GM12878 (cell line): ENCODE data around the gene PLAAT3. TPM values are rescaled to one million over a fixed set of nuclear protein-coding genes. Genes with fewer than 3 reads are reported as not detected.

Source experiments
- ATAC-seq: fragments of 200-7000 bp; cut with Tn5 transposase; 3 replicates; pipeline ENCODE4 v1.9.1; 2020; ENCODE audit warnings: mild to moderate bottlenecking, moderate library complexity
- BruUV-seq: library from RNA; stranded (reverse); fragments of 400-500 nt; replicated peaks from 2 replicates; lab custom pipeline; 2021; lab: Mats Ljungman, UMichigan
- CTCF ChIA-PET: fragments of 300-600 bp; sonication (Branson Sonifier 250); formaldehyde crosslinking; extraction: SDS; loops from one replicate; lab custom pipeline; 2021; ENCODE audit warnings: inconsistent platforms; lab: Yijun Ruan, JAX
- POLR2A ChIA-PET: fragments of 350-600 bp; formaldehyde crosslinking; extraction: SDS; loops from one replicate; lab custom pipeline; 2021; ENCODE audit warnings: inconsistent platforms; lab: Charles Lee
- RAD21 ChIA-PET: fragments of 300-600 bp; sonication (Branson Sonifier 250); formaldehyde crosslinking; loops from one replicate; lab custom pipeline; 2023; ENCODE audit warnings: antibody characterized with exemption; ENCODE audit not compliant: unreplicated experiment; lab: Charles Lee
- SMC1A ChIA-PET: fragments of 300-600 bp; sonication (Branson Sonifier 250); formaldehyde crosslinking; loops from one replicate; lab custom pipeline; 2023; ENCODE audit not compliant: unreplicated experiment, uncharacterized antibody; lab: Charles Lee
- DNase-seq: peaks from one replicate; pipeline ENCODE4 v3.0.0-alpha.2; 2011; ENCODE audit warnings: low read depth, low spot score
- FAIRE-seq: peaks from 3 replicates; lab custom pipeline; 2011; peaks lifted over from hg19 to GRCh38; lab: Jason Lieb, UNC
- H2AFZ ChIP-seq: 2 replicates; pipeline ENCODE4 v1.6.0; 2011; ENCODE audit warnings: low read depth, low read length, control low read depth; ENCODE audit not compliant: control insufficient read depth
- H3K27ac ChIP-seq: 2 replicates; pipeline ENCODE4 v1.5.1; 2011; ENCODE audit warnings: control low read depth; ENCODE audit not compliant: control insufficient read depth, insufficient read depth
- H3K27me3 ChIP-seq, 2 experiments: replicated peaks in 1 of 2; 2 replicates each; pipeline versions ENCODE4 v1.6.0 to v1.6.1; 2011; ENCODE audit warnings: low read length in 1 of 2; ENCODE audit not compliant: control insufficient read depth in 2 of 2, insufficient read depth in 2 of 2
- H3K36me3 ChIP-seq, 2 experiments: 2 replicates each; pipeline ENCODE4 v1.5.1; 2011; ENCODE audit warnings: low read length in 1 of 2; ENCODE audit not compliant: control insufficient read depth in 2 of 2, insufficient read depth in 2 of 2
- H3K4me1 ChIP-seq: 2 replicates; pipeline ENCODE4 v1.6.1; 2011; ENCODE audit warnings: mild to moderate bottlenecking, low read length, moderate library complexity, mixed read lengths; ENCODE audit not compliant: control insufficient read depth, insufficient read depth
- H3K4me2 ChIP-seq: 2 replicates; pipeline ENCODE4 v1.6.0; 2011; ENCODE audit warnings: control low read depth; ENCODE audit not compliant: control insufficient read depth, insufficient read depth
- H3K4me3 ChIP-seq: fragments of 200-600 bp; sonication (generic); 2 replicates; pipeline ENCODE4 v1.5.1; 2016
- H3K79me2 ChIP-seq: 2 replicates; pipeline ENCODE4 v1.6.0; 2011; ENCODE audit warnings: low read length; ENCODE audit not compliant: control insufficient read depth, insufficient read depth
- H3K9ac ChIP-seq: 2 replicates; pipeline ENCODE4 v1.8.0; 2011; ENCODE audit warnings: low read length, control low read depth, mixed read lengths; ENCODE audit not compliant: control insufficient read depth, insufficient read depth
- H3K9me3 ChIP-seq: replicated peaks from 3 replicates; pipeline ENCODE4 v1.5.1; 2011; ENCODE audit warnings: mild to moderate bottlenecking, low read length; ENCODE audit not compliant: control insufficient read depth, insufficient read depth
- H4K20me1 ChIP-seq: 2 replicates; pipeline ENCODE4 v1.6.0; 2011; ENCODE audit not compliant: control insufficient read depth, insufficient read depth
- BACH1 ChIP-seq: fragments of 450-650 bp; IDR thresholded peaks from 2 replicates; pipeline ENCODE4 v1.6.1; 2017; ENCODE audit warnings: mild to moderate bottlenecking, borderline replicate concordance
- BMI1 ChIP-seq: fragments of 450-650 bp; IDR thresholded peaks from 2 replicates; pipeline ENCODE4 v1.6.1; 2016; ENCODE audit warnings: mild to moderate bottlenecking, moderate library complexity, borderline replicate concordance
- CBFB ChIP-seq: IDR thresholded peaks from 2 replicates; pipeline ENCODE4 v1.6.1; 2016; ENCODE audit warnings: antibody characterized with exemption, low read depth
- CHD1 ChIP-seq: IDR thresholded peaks from 2 replicates; pipeline ENCODE4 v1.6.1; 2012; ENCODE audit warnings: low read depth, low read length, improper control_type of control experiment
- CHD2 ChIP-seq: IDR thresholded peaks from 2 replicates; pipeline ENCODE4 v1.6.1; 2011; ENCODE audit warnings: low read depth, low read length, improper control_type of control experiment, borderline replicate concordance
- EED ChIP-seq: sonication (generic); IDR thresholded peaks from 2 replicates; pipeline ENCODE4 v1.6.1; 2016; ENCODE audit warnings: antibody characterized with exemption, low read depth
- EGR1 ChIP-seq, 2 experiments: IDR thresholded peaks; 1 replicate in 1 of 2; 2 replicates in 1 of 2; pipeline ENCODE4 v1.6.1; 2011 to 2012; ENCODE audit warnings: low read depth in 2 of 2, low read length in 2 of 2, borderline replicate concordance in 1 of 2, mild to moderate bottlenecking in 1 of 2, moderate library complexity in 1 of 2
- HCFC1 ChIP-seq: fragments of 150-350 bp; IDR thresholded peaks from 2 replicates; pipeline ENCODE4 v1.6.1; 2014; ENCODE audit warnings: low read length
- HDAC6 ChIP-seq: fragments of 200-600 bp; sonication (generic); IDR thresholded peaks from one replicate; pipeline ENCODE4 v1.8.0; 2017; ENCODE audit warnings: antibody characterized with exemption; ENCODE audit not compliant: unreplicated experiment
- PAX8 ChIP-seq: fragments of 450-650 bp; IDR thresholded peaks from 2 replicates; pipeline ENCODE4 v1.6.1; 2017; ENCODE audit warnings: mild to moderate bottlenecking, moderate library complexity
- PBX3 ChIP-seq: IDR thresholded peaks from 2 replicates; pipeline ENCODE4 v1.6.1; 2011; ENCODE audit warnings: mild to moderate bottlenecking, low read depth, low read length, moderate library complexity; ENCODE audit not compliant: insufficient replicate concordance
- SIX5 ChIP-seq: IDR thresholded peaks from 2 replicates; pipeline ENCODE4 v1.6.1; 2011; ENCODE audit warnings: mild to moderate bottlenecking, low read depth, low read length, moderate library complexity; ENCODE audit not compliant: severe bottlenecking
- STAT1 ChIP-seq: fragments of 450-650 bp; conservative IDR thresholded peaks from 2 replicates; pipeline ENCODE4 v1.6.1; 2014; ENCODE audit warnings: antibody characterized with exemption, mild to moderate bottlenecking
- ZBTB40 ChIP-seq: fragments of 450-650 bp; IDR thresholded peaks from 2 replicates; pipeline ENCODE4 v1.6.1; 2016; ENCODE audit warnings: mild to moderate bottlenecking, moderate library complexity, borderline replicate concordance
- WGBS: methylation state at CpG from one replicate; pipeline ENCODE4 v1.1.6; 2016; ENCODE audit warnings: low lambda C conversion rate; ENCODE audit not compliant: insufficient replicate concordance, insufficient coverage; ENCODE audit errors: missing lambda C conversion rate; 5-methylcytosine and 5-hydroxymethylcytosine counted together
- in situ Hi-C: fragments of 300-500 bp; cut with MboI; formaldehyde crosslinking; loops from 9 replicates; pipeline ENCODE4 v1.14.3; 2018; ENCODE audit warnings: mixed read lengths
- intact Hi-C: fragments of 100-400 bp; cut with micrococcal nuclease; formaldehyde crosslinking; loops from one replicate; pipeline ENCODE4 v1.14.2; 2022; ENCODE audit not compliant: unreplicated experiment
- polyA plus RNA-seq, 11 experiments: library from polyadenylated mRNA; depleted of rRNA in 4 of 11; unstranded in 6 of 11; stranded (reverse) in 5 of 11; fragments of >200 nt; fragmentation: Nextera tagmentation in 4 of 11; fragmentation: Illumina TruSeq in 1 of 11; extraction: Ambion mirVana in 4 of 11; extraction: Trizol in 1 of 11; gene quantifications; 1 replicate in 1 of 11; 2 replicates in 10 of 11; pipeline versions ENCODE4 v1.2.1 to v1.2.3, GENCODE V29; 2011 to 2016; ENCODE audit warnings: inconsistent platforms in 2 of 11, missing spikeins in 2 of 11, low read depth in 1 of 11
- total RNA-seq, 4 experiments: library from RNA; depleted of rRNA in 3 of 4; stranded (reverse); fragments of >200 nt in 3 of 4; fragmentation: Illumina TruSeq in 1 of 4; extraction: Trizol in 1 of 4; gene quantifications; 2 replicates each; pipeline versions ENCODE4 v1.2.1 to v1.2.3, GENCODE V29; 2013 to 2021

The PLAAT3 gene
- total and polyA plus RNA-seq, 10 of the 15 experiments (the other 5 are each of a cell fraction or from before 2014, with no cell fraction given) = 4.8 to 37.0 (median 14.8) TPM

- no TSS peak for BruUV-seq
- ChIA-PET POLR2A (interaction anchor here (0.6 kb wide), 1 partner anchor 735 kb away, joined by 3 read pairs; no protein-coding TSS in a partner anchor), CTCF (interaction anchor here (1.4 kb wide), 1 partner anchor 178 kb away, joined by 3 read pairs; no protein-coding TSS in a partner anchor), RAD21 (interaction anchor here (2.6 kb wide), 1 partner anchor 24 kb away, joined by 9 read pairs; the partner anchor contains the start of gene PLAAT4), SMC1A (interaction anchor here (0.6 kb wide), 1 partner anchor 13 kb away, joined by 3 read pairs; no protein-coding TSS in a partner anchor)
- no peak for FAIRE-seq
- TF ChIP-seq HDAC6 = no peak
- no peak for TF ChIP-seq HCFC1
- no peak for TF ChIP-seq ZBTB40
- no peak for TF ChIP-seq BACH1
- TF ChIP-seq EED = no peak
- no peak for TF ChIP-seq PBX3
- TF ChIP-seq CBFB = no peak
- no peak for TF ChIP-seq CHD1
- no peak for TF ChIP-seq EGR1 (IDR thresholded peaks at IDR 0.05; ENCODE audit: borderline replicate concordance in 1 of 2, low read depth in 2 of 2, low read length in 2 of 2)
- no peak for TF ChIP-seq PAX8
- TF ChIP-seq SIX5 = no peak
- no peak for TF ChIP-seq STAT1
- no peak for TF ChIP-seq CHD2
- no peak for TF ChIP-seq BMI1
- intact Hi-C loops (no loop called here), in situ Hi-C loops (no loop called here)
- Histone ChIP-seq H3K36me3 (no peaks in the 10 kb centered on the region), H3K27me3 (no peaks in the 10 kb centered on the region), H3K4me3 (no peak overlapping the region), H3K4me1 (peaks cover 30% of the 10 kb centered on the region), H3K79me2 (no peaks in the 10 kb centered on the region), H4K20me1 (no peaks in the 10 kb centered on the region), H3K9me3 (no peaks in the 10 kb centered on the region), H3K9ac (no peak overlapping the region), H3K4me2 (no peak overlapping the region), H2AFZ (no peak overlapping the region), H3K27ac (no peak overlapping the region)
- no peak for DNase-seq
- no peak for ATAC-seq
- 46% methylated on average over 7 of the region's 7 CpGs for WGBS
These were observed 53.6 kb downstream of the PLAAT3 start for GRCh38 chr11:63560506-63561180.
